GOT3 (cell line): ENCODE measurements around the gene VDAC2.
A peak's percentile ranks its signal among the peaks of the same experiment; 100 is the strongest.
"Not testable (repeated sequence)": the region's sequence is repeated elsewhere in the genome, so short reads cannot be mapped to it uniquely, and the experiment has no call there.

Experiments
- DNase-seq: peaks from one replicate; lab custom pipeline; 2025; ENCODE audit warnings: mixed read lengths; lab: John Stamatoyannopoulos, UW

VDAC2 gene

DNA sequence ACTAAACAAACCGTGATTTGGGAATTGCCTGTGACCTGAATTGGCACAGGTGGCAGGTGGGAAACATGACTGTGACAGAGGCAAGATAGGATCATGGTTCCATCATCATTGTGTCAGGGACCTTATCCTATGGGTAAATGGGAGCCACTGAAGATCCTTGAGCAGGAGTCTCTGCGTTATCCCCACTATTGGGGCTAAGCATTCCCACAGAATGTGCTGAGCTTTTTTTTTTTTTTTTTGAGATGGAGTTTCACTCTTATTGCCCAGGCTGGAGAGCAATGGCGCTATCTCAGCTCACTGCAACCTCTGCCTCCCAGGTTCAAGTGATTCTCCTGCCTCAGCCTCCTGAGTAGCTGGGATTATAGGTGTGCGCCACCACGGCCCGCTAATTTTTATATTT is 10.6 kb upstream of the VDAC2 start:
- not testable (repeated sequence) for DNase-seq

- no peak for DNase-seq
These were observed 8.7 kb upstream of the VDAC2 start for GRCh38 chr10:75201793-75202307.

- no peak for DNase-seq
These were observed 8.1 kb upstream of the VDAC2 start for GRCh38 chr10:75202321-75203045.

DNA sequence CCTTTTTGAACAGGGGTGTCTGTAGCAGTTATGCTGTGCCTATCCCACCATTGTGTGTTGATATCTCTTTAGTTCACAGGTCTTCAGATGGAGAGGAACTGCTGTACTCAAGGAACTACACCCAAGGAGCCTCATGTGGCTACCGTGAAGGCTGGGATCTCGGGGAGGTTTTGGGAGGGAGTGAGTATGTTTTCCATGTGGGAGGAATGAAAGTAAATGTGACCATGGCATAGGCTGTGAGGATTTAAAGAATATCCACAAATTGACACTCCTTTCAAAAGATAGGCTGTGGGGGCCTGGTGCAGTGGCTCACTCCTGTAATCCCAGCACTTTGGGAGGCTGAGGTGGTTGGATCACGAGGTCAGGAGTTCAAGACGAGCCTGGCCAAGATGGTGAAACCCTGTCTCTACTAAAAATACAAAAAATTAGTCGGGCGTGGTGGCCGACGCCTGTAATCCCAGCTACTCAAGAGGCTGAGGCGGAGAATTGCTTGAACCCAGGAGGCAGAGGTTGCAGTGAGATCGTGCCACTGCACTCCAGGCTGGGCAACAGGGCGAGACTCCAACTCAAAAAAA is 7.5 kb upstream of the VDAC2 start:
- not testable (repeated sequence) for DNase-seq

GRCh38 chr10:75203724-75204123 is 6.9 kb upstream of the VDAC2 start:
- no peak for DNase-seq

DNA sequence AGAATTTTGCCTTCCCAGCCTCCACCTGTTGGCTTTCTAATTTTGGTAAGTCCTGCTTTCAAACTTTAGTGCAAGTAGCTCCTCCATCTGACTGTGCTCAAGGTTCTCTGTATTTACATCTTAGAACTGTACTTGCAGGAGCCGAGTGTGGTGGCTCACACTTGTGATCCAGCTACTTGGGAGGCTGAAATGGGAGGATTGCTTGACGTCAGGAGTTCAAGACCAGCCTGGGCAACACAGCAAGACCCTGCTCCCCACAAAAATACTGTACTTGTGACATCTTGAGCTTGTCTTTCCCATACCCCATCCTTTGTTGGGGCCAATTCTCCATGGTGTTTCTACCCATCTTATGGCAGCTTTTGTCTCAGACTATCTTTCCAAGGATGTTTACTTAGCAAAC is 4.7 kb upstream of the VDAC2 start:
- no peak for DNase-seq

GRCh38 chr10:75206638-75207037 is 4.0 kb upstream of the VDAC2 start:
- not testable (repeated sequence) for DNase-seq

DNA sequence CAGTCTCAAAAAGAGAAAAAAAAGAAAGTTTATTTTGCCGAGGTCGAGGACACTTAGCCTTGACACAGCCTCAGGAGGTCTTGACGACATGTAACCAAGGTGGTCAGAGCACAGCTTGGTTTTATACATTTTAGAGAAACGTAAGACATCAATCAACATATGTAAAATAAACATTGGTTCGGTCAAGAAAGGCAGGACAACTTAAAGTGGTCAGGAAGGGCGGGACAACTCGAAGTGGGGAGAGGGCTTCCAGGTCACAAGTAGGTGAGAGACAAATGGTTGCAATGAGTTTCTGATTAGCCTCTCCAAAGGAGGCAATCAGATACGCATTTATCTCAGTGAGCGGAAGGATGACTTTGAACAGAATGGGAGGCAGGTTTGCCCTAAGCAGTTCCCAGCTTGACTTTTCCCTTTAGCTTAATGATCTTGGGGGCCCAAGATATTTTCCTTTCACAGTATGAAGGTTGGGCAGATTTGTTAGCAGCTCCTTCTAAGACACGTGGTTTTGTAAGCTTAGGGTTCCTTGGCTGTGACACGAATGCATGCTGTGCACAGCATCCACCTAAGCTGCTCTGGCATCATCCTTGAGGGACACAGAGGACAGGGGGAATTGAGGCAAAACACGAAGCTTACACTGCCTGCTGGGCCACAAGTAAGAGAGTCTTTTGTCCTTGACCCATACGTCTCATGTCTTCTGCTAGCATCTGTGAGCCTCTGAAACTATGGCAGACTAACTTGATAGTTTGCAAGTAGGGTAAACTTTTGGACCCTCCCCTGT is 3.3 kb upstream of the VDAC2 start:
- DNase-seq = no peak

GRCh38 chr10:75207857-75208144 is 2.8 kb upstream of the VDAC2 start:
- no peak for DNase-seq

DNA sequence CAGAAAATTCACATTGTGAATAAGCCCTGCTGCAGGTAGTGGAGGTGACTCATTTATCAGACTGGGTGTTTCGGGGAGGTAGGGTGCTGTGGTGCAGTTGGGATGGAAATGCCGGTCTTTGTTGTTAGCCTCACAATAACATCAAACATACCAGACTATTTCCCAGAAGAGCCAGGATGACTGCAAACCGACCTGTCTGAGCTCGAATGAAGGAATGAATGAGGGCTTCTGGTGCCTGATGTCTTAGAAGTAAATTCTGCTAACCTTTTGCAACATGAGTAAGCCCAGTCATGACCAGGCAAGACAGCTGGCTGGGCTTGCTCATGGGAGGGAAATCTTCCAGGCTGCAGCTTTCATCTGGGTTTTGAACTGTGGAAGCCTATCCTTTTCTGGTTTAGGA is 2.4 kb upstream of the VDAC2 start:
- no peak for DNase-seq

- no peak for DNase-seq
These were observed 1.3 kb upstream of the VDAC2 start for GRCh38 chr10:75209086-75209920.

GRCh38 chr10:75209921-75210281 is 695 bp upstream of the VDAC2 start:
- DNase-seq = peak; percentile 35

- DNase-seq = no peak
These were observed 553 bp downstream of the VDAC2 start for GRCh38 chr10:75211007-75211691.

GRCh38 chr10:75212343-75212742 is 1.7 kb downstream of the VDAC2 start:
- DNase-seq = no peak

DNA sequence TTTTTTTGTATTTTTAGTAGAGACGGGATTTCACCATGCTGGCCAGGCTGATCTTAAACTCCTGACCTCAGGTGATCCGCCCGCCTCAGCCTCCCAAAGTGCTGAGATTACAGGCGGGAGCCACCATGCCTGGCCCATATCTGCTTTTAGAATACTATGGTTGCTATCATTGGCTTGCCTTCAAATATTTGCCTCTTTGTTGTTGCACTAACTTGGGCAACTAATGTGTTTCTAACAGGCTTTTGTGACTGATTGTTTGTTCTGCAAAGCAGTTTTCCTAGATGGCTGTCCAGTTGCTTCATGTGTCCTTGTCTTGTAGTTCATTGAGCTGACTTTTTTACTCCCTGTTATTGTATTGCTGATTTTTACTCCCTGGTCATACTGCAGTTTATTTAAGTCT is 9.7 kb downstream of the VDAC2 start:
- no peak for DNase-seq

DNA sequence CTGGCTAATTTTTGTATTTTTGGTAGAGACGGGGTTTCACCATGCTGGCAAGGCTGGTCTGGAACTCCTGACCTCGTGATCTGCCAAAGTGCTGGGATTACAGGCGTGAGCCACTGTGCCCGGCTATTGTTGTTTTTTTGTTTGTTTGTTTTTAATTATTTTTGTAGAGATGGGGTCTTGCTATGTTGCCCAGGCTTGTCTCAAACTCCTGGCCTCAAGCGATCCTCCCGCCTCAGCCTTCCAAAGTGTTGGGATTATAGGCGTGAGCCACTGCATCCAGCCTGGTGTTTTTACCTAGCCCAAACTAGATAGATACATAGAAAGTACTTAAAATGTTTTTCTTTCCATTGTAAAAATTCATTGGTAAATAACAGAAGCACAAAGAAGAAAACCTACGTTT is 10.9 kb downstream of the VDAC2 start:
- not testable (repeated sequence) for DNase-seq

GRCh38 chr10:75223507-75223906 is 12.9 kb downstream of the VDAC2 start:
- no peak for DNase-seq

DNA sequence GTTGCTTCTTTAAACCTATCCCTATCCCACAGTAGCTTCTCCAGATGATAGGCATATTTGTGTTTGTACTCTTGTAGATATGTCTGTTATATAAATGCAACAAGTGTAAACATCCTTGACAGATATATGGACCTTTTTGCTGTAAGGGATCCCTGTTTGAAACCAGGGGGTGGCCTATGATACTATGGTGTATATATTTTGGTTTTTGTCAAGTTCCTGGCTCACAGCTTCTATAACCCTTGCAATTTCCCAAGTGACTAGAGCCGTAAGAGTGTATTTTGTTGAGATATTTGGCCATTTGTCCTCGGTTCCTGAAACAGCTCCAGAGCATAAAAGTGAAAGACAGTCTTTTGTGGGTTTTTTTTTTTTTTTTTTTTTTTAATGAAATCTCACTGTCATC is 15.5 kb downstream of the VDAC2 start:
- DNase-seq = no peak

- DNase-seq = no peak
These were observed 16.1 kb downstream of the VDAC2 start for GRCh38 chr10:75226656-75227055.

- no peak for DNase-seq
These were observed 17.7 kb downstream of the VDAC2 start for GRCh38 chr10:75228278-75228677.

DNA sequence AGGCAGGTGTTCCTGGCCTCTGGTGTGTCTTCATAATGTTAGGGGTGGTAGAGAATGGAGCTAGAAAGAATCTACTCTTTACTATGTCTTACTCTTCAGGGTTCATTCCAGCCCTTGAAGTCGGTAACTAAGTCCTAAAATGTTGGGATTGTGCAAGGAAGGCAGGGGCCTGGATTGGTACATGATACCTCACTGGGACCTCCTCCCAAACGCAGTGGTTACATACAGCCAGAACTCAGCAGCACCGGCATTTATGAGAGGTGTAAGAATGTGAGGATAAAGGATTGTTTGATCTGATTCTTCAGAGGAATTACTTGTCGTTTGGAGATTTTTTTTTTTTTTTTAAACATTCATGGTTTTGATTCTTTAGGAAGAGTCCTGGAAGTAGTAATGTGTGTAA is 18.2 kb downstream of the VDAC2 start:
- DNase-seq = no peak

GRCh38 chr10:75229971-75230370 is 19.4 kb downstream of the VDAC2 start:
- DNase-seq = no peak
